AG09309 (cell line): Measurements from ENCODE around the gene SRP14.
"Not testable (repeated sequence)": the region's sequence is repeated elsewhere in the genome, so short reads cannot be mapped to it uniquely, and the experiment has no call there.

ENCODE experiments used
- DNase-seq: peaks from one replicate; pipeline ENCODE4 v3.0.0-alpha.2; 2010; ENCODE audit warnings: low read depth
- H3K4me3 ChIP-seq: 2 replicates; pipeline ENCODE4 v1.5.1; 2011; ENCODE audit warnings: mild to moderate bottlenecking, low read depth, low read length, moderate library complexity; ENCODE audit not compliant: control insufficient read depth
- CTCF ChIP-seq: IDR thresholded peaks from 2 replicates; pipeline ENCODE4 v1.5.1; 2011; ENCODE audit warnings: mild to moderate bottlenecking, low read depth, low read length, inconsistent platforms; ENCODE audit not compliant: insufficient read depth, control insufficient read depth; ENCODE audit errors: missing control alignments

SRP14 gene

GRCh38 chr15:40082195-40082883 is 43.4 kb upstream of the SRP14 start:
- no peak for TF ChIP-seq CTCF
- no peak overlapping the region for H3K4me3 ChIP-seq
- DNase-seq: no peak

GRCh38 chr15:40081691-40082194 is 42.8 kb upstream of the SRP14 start:
- TF ChIP-seq CTCF: no peak
- H3K4me3 ChIP-seq: peak overlapping the region; percentile 38
- no peak for DNase-seq

- H3K4me3 ChIP-seq: no peak overlapping the region
- no peak for DNase-seq
- no peak for TF ChIP-seq CTCF
Observed at GRCh38 chr15:40080847-40081246, 41.9 kb upstream of the SRP14 start.

- no peak for DNase-seq
- no peak for TF ChIP-seq CTCF
- no peak overlapping the region for H3K4me3 ChIP-seq
Observed at GRCh38 chr15:40080104-40080503, 41.1 kb upstream of the SRP14 start.

GRCh38 chr15:40079456-40079855 is 40.5 kb upstream of the SRP14 start:
- no peak for DNase-seq
- no peak overlapping the region for H3K4me3 ChIP-seq
- TF ChIP-seq CTCF: no peak

GRCh38 chr15:40075298-40076044 is 36.5 kb upstream of the SRP14 start:
- H3K4me3 ChIP-seq: no peak overlapping the region
- TF ChIP-seq CTCF: no peak
- DNase-seq: no peak

GRCh38 chr15:40074656-40075055 is 35.7 kb upstream of the SRP14 start:
- H3K4me3 ChIP-seq, DNase-seq: not testable (repeated sequence)

GRCh38 chr15:40073716-40074490 is 34.9 kb upstream of the SRP14 start:
- not testable (repeated sequence) for DNase-seq, H3K4me3 ChIP-seq
